Smooth muscle cell (in vitro differentiated cells): ENCODE results near the gene ARHGEF17. TPM values are rescaled to one million over a fixed set of nuclear protein-coding genes. Genes with fewer than 3 reads are reported as not detected.
"Not testable (repeated sequence)": the region's sequence is repeated elsewhere in the genome, so short reads cannot be mapped to it uniquely, and the experiment has no call there.

ENCODE experiments used
- DNase-seq: peaks from one replicate; lab custom pipeline; 2025; ENCODE audit not compliant: unreplicated experiment; lab: John Stamatoyannopoulos, UW
- H2AFZ ChIP-seq: fragments of 200-600 bp; sonication (generic); 2 replicates; pipeline ENCODE4 v1.6.0; 2016; ENCODE audit warnings: antibody characterized with exemption, low read depth, mild to moderate bottlenecking
- H3F3A ChIP-seq: fragments of 200-600 bp; sonication (generic); 2 replicates; pipeline ENCODE4 v1.6.0; 2017; ENCODE audit warnings: antibody characterized with exemption, low read depth
- H3K27ac ChIP-seq: fragments of 200-600 bp; sonication (generic); 2 replicates; pipeline ENCODE4 v1.5.1; 2016; ENCODE audit warnings: low read depth, mild to moderate bottlenecking
- H3K27me3 ChIP-seq: fragments of 200-600 bp; sonication (generic); 2 replicates; pipeline ENCODE4 v1.6.1; 2016; ENCODE audit warnings: low read depth, mild to moderate bottlenecking
- H3K36me3 ChIP-seq: fragments of 200-600 bp; sonication (generic); 2 replicates; pipeline ENCODE4 v1.5.1; 2016; ENCODE audit warnings: low read depth
- H3K4me1 ChIP-seq: fragments of 200-600 bp; sonication (generic); 2 replicates; pipeline ENCODE4 v1.5.1; 2016; ENCODE audit warnings: low read depth
- H3K4me2 ChIP-seq: fragments of 200-600 bp; sonication (generic); 2 replicates; pipeline ENCODE4 v1.6.0; 2016; ENCODE audit warnings: mild to moderate bottlenecking
- H3K4me3 ChIP-seq: fragments of 200-600 bp; sonication (generic); 2 replicates; pipeline ENCODE4 v1.5.1; 2016; ENCODE audit warnings: mild to moderate bottlenecking
- H3K79me2 ChIP-seq: fragments of 200-600 bp; sonication (generic); 2 replicates; pipeline ENCODE4 v1.6.0; 2016; ENCODE audit warnings: low read depth, mild to moderate bottlenecking
- H3K9ac ChIP-seq: fragments of 200-600 bp; sonication (generic); 2 replicates; pipeline ENCODE4 v1.6.0; 2016; ENCODE audit warnings: low read depth
- H3K9me3 ChIP-seq: fragments of 200-600 bp; sonication (generic); replicated peaks from 2 replicates; pipeline ENCODE4 v1.5.1; 2016; ENCODE audit warnings: low read depth
- H4K20me1 ChIP-seq: fragments of 200-600 bp; sonication (generic); 2 replicates; pipeline ENCODE4 v1.6.0; 2016; ENCODE audit warnings: low read depth
- CTCF ChIP-seq: fragments of 200-600 bp; sonication (generic); IDR thresholded peaks from 2 replicates; pipeline ENCODE4 v1.5.1; 2017; ENCODE audit warnings: borderline replicate concordance, mild to moderate bottlenecking, antibody characterized with exemption; ENCODE audit not compliant: insufficient read depth, poor library complexity, severe bottlenecking
- WGBS: methylation state at CpG from one replicate; pipeline ENCODE4 v1.1.7; 2016; ENCODE audit warnings: low lambda C conversion rate; 5-methylcytosine and 5-hydroxymethylcytosine counted together
- polyA plus RNA-seq: library from polyadenylated mRNA; unstranded; fragments of >200 nt; fragmentation: Nextera tagmentation; extraction: Ambion mirVana; gene quantifications from 2 replicates; pipeline ENCODE4 v1.2.1, GENCODE V29; 2016
- total RNA-seq: library from RNA; depleted of rRNA; stranded (reverse); fragments of >200 nt; gene quantifications from 2 replicates; pipeline ENCODE4 v1.2.3, GENCODE V29; 2014

ARHGEF17 gene
- total and polyA plus RNA-seq, 2 experiments from 2014 or later: 18.0 to 27.8 TPM

GRCh38 chr11:73270016-73270854 lies 37.8 kb upstream of the ARHGEF17 start:
- Histone ChIP-seq H3K4me3 (no peak overlapping the region), H3K9me3 (no peaks in the 10 kb centered on the region), H4K20me1 (no peaks in the 10 kb centered on the region), H3K9ac (no peak overlapping the region), H3F3A (peaks cover 8% of the 10 kb centered on the region), H3K4me2 (no peak overlapping the region), H3K27ac (peak overlapping the region; percentile 44), H3K36me3 (no peaks in the 10 kb centered on the region), H2AFZ (no peak overlapping the region), H3K4me1 (peaks cover 5% of the 10 kb centered on the region), H3K27me3 (no peaks in the 10 kb centered on the region), H3K79me2 (no peaks in the 10 kb centered on the region)
- TF ChIP-seq CTCF: no peak
- 90% methylated on average over 7 of the region's 7 CpGs for WGBS
- DNase-seq: no peak

- H4K20me1 ChIP-seq: no peaks in the 10 kb centered on the region
- H2AFZ ChIP-seq: no peak overlapping the region
- no peaks in the 10 kb centered on the region for H3K9me3 ChIP-seq
- no peak for DNase-seq
- peak overlapping the region; percentile 44 for H3K27ac ChIP-seq
- H3K4me2 ChIP-seq: peak overlapping the region; percentile 27
- H3K79me2 ChIP-seq: no peaks in the 10 kb centered on the region
- H3K4me1 ChIP-seq: peaks cover 5% of the 10 kb centered on the region
- H3K36me3 ChIP-seq: no peaks in the 10 kb centered on the region
- H3F3A ChIP-seq: peaks cover 8% of the 10 kb centered on the region
- no peak overlapping the region for H3K9ac ChIP-seq
- H3K27me3 ChIP-seq: no peaks in the 10 kb centered on the region
- no peak for TF ChIP-seq CTCF
- no peak overlapping the region for H3K4me3 ChIP-seq
- WGBS: 60% methylated on average over 18 of the region's 18 CpGs
Measured at GRCh38 chr11:73270855-73271477, 37.1 kb upstream of the ARHGEF17 start.

- WGBS: 39% methylated on average over 10 of the region's 10 CpGs
- DNase-seq, H3K79me2 ChIP-seq, H3K9me3 ChIP-seq, H3K4me1 ChIP-seq, H4K20me1 ChIP-seq, H3K4me3 ChIP-seq, H3K36me3 ChIP-seq, H3F3A ChIP-seq, H3K27me3 ChIP-seq, H2AFZ ChIP-seq: not testable (repeated sequence)
- Histone ChIP-seq H3K27ac (peak overlapping the region; percentile 44), H3K9ac (peak overlapping the region; percentile 13), H3K4me2 (peak overlapping the region; percentile 27)
Measured at GRCh38 chr11:73271478-73271865, 36.6 kb upstream of the ARHGEF17 start.

GRCh38 chr11:73271936-73272679 lies 36.0 kb upstream of the ARHGEF17 start, which contains the start of gene P2RY6:
P2RY6 (plus strand) TSS chr11:73272338; CDS start chr11:73296519, 24,181 bp downstream.
- Histone ChIP-seq H3K4me1 (peaks cover 5% of the 10 kb centered on the region), H3K4me3 (no peak within 1 kb of the TSS), H3K79me2 (no peaks in the 10 kb centered on the region), H3K9ac (peak within 1 kb of the TSS; percentile 13), H3K36me3 (no peaks in the 10 kb centered on the region), H4K20me1 (no peaks in the 10 kb centered on the region), H3K4me2 (peak within 1 kb of the TSS; percentile 27), H3K27me3 (no peaks in the 10 kb centered on the region), H3K9me3 (no peaks in the 10 kb centered on the region), H2AFZ (no peak within 1 kb of the TSS), H3F3A (peaks cover 8% of the 10 kb centered on the region), H3K27ac (peak within 1 kb of the TSS; percentile 44)
- 55% methylated on average over 17 of the region's 17 CpGs for WGBS
- no peak for DNase-seq
- no peak for TF ChIP-seq CTCF
